Bronchial epithelial cell (primary cell): ENCODE results near the gene TRIB2. TPM values are rescaled to one million over a fixed set of nuclear protein-coding genes. Genes with fewer than 3 reads are reported as not detected.

Experiments used
- DNase-seq: peaks from one replicate; pipeline ENCODE4 v3.0.0-alpha.2; 2010; ENCODE audit warnings: low read depth
- FAIRE-seq: peaks from 2 replicates; lab custom pipeline; 2011; peaks lifted over from hg19 to GRCh38; lab: Jason Lieb, UNC
- H3K27me3 ChIP-seq: 2 replicates; pipeline ENCODE4 v1.5.1; 2011; ENCODE audit warnings: low read length; ENCODE audit not compliant: control insufficient read depth, insufficient read depth
- H3K36me3 ChIP-seq: 2 replicates; pipeline ENCODE4 v1.5.1; 2011; ENCODE audit warnings: low read length; ENCODE audit not compliant: control insufficient read depth, insufficient read depth
- H3K4me3 ChIP-seq: 2 replicates; pipeline ENCODE4 v1.5.1; 2011; ENCODE audit warnings: mild to moderate bottlenecking, low read depth, low read length, control low read depth
- CTCF ChIP-seq: IDR thresholded peaks from 2 replicates; pipeline ENCODE4 v1.5.1; 2011; ENCODE audit warnings: mild to moderate bottlenecking, moderate library complexity, low read length, control low read depth, inconsistent platforms; ENCODE audit not compliant: insufficient read depth, severe bottlenecking
- total RNA-seq: library from RNA; depleted of rRNA; stranded (reverse); fragments of >200 nt; gene quantifications from 2 replicates; pipeline ENCODE4 v1.2.1, GENCODE V29; 2014

TRIB2 gene
- total RNA-seq, 1 donor from 2014 or later, result 7.6 TPM

GRCh38 chr2:12688091-12688490 lies 28.6 kb upstream of the TRIB2 start:
- FAIRE-seq (peak; percentile 40), DNase-seq (no peak)
- no peak overlapping the region for H3K4me3 ChIP-seq
- no peaks in the 10 kb centered on the region for H3K36me3 ChIP-seq
- no peaks in the 10 kb centered on the region for H3K27me3 ChIP-seq
- TF ChIP-seq CTCF, result no peak

- no peak for DNase-seq
- Histone ChIP-seq H3K4me3 (no peak overlapping the region), H3K36me3 (no peaks in the 10 kb centered on the region), H3K27me3 (no peaks in the 10 kb centered on the region)
- no peak for FAIRE-seq
- no peak for TF ChIP-seq CTCF
Observed at GRCh38 chr2:12688893-12689292, 27.8 kb upstream of the TRIB2 start.

GRCh38 chr2:12693509-12693908 lies 23.2 kb upstream of the TRIB2 start:
- no peak overlapping the region for H3K4me3 ChIP-seq
- DNase-seq, result peak; percentile 13
- FAIRE-seq, result no peak
- no peaks in the 10 kb centered on the region for H3K27me3 ChIP-seq
- no peaks in the 10 kb centered on the region for H3K36me3 ChIP-seq
- no peak for TF ChIP-seq CTCF

- DNase-seq (no peak), FAIRE-seq (no peak)
- H3K27me3 ChIP-seq, result no peaks in the 10 kb centered on the region
- no peak for TF ChIP-seq CTCF
- no peak overlapping the region for H3K4me3 ChIP-seq
- no peaks in the 10 kb centered on the region for H3K36me3 ChIP-seq
Observed at GRCh38 chr2:12694990-12695774, 21.6 kb upstream of the TRIB2 start.

GRCh38 chr2:12697617-12698016 lies 19.1 kb upstream of the TRIB2 start:
- FAIRE-seq, result peak; percentile 13
- no peak overlapping the region for H3K4me3 ChIP-seq
- no peaks in the 10 kb centered on the region for H3K27me3 ChIP-seq
- no peaks in the 10 kb centered on the region for H3K36me3 ChIP-seq
- TF ChIP-seq CTCF, result no peak
- DNase-seq, result peak; percentile 88
